HG03060 (cell line): ENCODE data around the gene RFX4.
"Not testable (repeated sequence)": the region's sequence is repeated elsewhere in the genome, so short reads cannot be mapped to it uniquely, and the experiment has no call there.

Source experiments
- ATAC-seq: cut with Tn5 transposase; IDR thresholded peaks from one replicate; pipeline ENCODE4 v1.9.1; 2021; ENCODE audit warnings: low read depth, moderate number of reproducible peaks; ENCODE audit not compliant: unreplicated experiment

Gene RFX4

DNA sequence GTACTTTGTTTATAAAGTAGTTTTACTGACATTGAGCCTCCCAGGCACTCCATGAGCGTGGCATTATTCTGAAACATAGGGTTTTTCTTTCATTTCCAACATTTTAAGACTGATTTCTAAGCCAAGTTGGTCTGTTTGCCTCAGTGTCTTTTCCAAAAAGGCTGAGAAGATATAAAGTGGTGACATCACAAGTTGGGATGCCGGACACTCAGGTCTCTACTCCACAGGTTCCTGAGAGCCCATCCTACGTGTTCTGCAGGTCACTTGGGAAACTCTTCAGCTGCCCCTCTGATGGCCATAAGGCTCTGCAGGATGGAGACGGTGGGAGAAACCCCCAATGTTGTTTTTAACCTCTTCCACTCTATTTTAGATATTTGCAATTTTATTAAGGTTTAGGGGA is 6.0 kb downstream of the RFX4 start:
- ATAC-seq, result no peak

DNA sequence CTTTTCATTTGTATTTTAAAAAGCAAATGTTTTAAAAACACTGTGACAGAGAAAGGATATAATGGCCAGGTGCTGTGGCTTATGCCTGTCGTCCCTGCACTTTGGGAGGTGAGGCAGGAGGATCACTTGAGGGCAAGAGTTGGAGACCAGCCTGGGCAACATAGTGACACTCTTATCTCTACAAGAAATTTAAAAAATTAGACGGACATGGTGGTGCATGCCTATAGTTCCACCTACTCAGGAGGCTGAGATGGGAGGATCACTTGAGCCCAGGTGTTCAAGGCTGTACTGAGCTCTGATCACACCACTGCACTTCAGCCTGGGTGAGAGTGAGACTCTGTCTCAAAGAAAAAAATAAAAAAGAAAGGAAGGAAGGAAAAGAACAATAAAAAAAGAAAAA is 7.8 kb downstream of the RFX4 start:
- no peak for ATAC-seq

DNA sequence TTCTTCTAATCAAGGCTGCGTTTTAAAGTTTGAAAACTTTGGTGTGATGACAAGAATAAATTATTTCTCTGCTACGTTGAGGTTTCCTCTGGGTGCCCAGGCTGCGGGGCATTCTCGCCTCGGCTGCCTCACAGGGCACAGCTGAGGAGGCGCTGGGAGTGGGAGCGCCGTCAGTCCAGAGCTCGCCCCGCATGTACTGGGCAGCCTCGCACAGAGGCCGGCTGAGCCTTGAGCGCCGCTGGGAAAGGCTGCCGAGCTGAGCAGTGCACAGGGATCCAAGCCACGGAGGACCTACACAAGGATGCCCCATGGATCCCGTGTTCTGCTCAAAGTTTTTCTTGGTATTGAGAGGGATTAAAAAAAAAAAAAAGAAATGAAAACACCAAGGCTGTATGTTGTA is 11.6 kb downstream of the RFX4 start:
- no peak for ATAC-seq

DNA sequence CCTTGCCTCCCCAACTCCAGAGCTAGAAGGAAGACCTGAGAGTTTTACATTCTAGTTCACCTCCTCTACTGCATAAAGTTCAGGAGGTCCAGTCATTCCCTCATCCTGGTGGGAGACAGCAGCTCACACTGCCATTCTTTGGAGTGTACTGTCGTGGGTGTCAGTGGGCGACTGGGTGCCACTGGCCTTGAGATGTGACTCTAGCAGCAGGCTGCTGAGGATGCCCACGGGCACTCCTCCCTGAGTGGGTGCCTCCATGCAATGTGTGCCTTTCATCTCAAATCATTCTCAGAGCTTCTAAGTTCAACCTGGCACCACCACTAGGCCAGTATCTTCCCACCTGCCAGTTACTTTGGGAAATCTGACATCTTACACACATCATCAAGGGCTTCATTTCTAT is 12.5 kb downstream of the RFX4 start:
- no peak for ATAC-seq

DNA sequence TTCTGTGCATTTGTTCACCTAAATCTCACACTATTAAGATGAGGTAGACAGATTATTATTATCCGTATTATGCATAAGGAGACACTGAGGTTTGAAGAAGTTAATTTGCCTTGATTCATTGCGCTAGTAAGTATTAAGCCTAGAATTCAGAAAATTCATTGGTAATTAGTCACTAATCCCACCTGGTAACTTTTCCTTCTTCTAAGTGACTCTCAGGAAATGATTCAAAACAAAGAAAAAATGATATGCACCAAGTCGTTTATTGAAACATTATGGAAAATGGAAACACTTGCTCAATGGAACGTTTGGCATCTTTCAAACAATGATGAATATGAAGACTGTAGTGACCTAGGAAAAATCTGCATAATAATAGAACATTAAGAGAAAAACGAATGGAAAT is 15.2 kb downstream of the RFX4 start:
- ATAC-seq, result no peak

DNA sequence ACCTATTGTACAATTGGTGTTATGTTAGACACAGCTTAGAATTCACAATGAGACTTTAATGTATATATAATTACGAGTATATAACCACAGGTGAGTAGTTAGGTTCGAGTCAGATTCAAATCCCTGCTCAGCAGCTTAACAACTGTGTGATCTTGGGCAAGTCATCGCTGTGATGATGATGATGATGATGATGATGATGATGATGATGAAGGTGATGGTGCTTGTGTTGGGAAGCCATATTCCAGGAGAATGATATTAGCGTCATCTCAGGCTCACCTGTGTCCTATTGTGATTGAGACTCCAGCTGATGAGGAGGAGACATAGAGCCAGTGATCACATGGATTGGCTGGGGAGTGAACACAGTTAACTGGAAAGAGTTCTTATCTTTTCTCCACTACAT is 16.5 kb downstream of the RFX4 start:
- no peak for ATAC-seq

DNA sequence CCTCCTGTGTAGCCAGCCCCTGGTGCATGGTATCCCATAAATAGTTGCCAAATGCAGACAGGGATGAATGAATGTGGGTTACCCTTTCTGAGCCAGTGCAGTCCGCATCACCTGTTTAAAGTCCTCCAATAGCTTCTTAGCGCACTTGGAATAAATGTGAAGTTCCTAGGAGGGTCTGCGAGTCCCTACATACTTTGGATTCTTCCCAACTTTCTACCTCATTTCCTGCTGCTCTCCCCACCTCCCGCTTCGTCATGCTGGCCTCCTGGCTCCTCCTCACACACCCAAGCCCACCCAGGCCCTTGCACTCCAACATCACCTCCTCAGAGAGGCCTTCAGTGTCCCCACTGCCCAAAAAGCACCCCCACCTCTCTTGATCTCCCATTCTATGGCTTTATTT is 17.7 kb downstream of the RFX4 start:
- no peak for ATAC-seq

DNA sequence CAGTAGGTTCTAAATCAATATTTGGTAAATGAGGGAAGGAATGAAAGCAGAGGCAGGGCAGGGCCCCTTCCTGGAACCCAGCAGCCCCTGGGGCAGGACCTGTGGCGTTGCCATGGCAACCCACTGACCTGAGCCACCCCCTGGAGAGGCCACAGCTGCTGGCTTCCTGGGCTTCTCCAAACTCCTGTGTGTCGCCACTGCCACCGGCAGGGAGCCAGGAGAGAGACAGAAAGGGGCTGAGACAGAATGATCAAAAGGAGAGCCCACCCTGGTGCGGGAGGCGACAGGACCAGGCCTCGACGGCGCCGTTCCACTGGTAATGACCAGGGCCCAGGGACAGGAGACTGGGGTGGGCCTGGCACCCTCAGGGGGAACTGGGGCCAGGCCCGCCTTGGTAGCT is 18.2 kb downstream of the RFX4 start:
- no peak for ATAC-seq

DNA sequence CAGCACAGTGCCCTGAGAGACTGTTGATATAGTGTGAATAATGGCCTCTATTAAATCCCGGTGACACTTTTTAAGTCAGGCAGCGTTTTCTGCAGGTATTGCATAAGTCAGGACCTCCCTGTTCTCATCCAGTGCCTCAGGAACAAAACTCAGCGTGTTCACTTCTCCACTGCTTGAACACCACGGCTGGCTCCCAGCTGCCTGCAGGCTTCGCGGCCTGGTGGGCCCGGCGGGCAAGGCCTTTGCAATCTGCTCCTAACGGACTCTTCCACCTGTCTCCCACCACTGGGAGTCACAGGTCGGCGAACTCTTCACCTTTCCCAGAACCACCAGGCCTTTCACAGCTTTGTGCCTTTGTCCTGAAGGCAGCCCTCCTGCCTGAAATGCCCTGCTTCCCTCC is 18.7 kb downstream of the RFX4 start:
- ATAC-seq, result no peak

DNA sequence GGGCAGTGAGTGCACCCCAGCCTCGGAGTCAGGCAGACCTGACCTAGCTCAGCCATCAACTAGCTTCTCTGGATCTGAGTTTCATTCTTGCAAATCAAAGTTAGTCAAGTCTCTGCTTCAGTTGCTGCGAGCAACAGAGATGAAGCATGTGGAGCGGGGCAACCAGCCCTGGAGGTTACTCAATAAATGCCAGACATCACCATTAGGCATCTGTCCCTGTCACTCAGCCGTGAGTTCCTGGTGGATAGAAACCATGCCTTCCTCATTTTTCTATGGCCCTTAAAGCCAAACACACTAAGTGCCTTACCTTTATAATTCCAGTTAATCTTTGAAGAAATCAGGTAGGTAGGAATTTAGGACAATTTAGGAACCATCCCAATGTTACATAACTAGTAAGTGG is 19.3 kb downstream of the RFX4 start:
- ATAC-seq, result no peak

DNA sequence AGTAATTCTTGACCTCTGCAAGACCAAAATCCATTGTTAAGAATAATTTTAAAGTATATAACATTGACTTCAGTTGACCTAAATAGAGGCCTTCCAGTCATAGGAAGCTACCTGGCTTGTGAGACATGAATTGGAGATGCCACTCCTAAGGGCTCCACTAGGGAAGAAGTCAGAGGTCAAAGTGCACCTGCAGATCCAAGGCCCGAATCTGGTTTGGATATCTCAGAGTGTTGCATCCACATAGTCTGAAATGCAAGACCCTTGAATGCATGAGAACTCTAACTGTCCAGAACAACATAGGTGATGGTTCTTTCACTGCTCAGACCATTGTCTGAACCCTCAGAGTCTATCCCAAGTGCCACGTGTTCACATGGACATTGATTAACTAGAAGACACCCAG is 22.4 kb downstream of the RFX4 start:
- no peak for ATAC-seq

DNA sequence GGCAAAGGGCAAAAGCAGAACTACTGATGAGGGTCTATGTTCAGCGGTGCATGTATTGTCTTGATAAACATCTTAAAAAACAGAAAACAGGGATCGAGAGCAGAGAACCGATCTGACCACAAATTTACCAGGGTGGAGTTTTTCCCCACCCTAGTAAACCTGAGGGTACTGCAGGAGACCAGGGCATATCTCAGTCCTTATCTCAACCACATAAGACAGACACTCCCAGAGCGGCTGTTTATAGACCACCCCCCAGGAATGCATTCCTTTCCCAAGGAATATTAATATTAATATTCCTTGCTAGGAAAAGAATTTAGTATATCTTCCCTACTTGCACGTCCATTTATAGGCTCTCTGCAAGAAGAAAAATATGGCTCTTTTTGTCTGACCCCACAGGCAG is 37.8 kb downstream of the RFX4 start:
- ATAC-seq, result not testable (repeated sequence)

DNA sequence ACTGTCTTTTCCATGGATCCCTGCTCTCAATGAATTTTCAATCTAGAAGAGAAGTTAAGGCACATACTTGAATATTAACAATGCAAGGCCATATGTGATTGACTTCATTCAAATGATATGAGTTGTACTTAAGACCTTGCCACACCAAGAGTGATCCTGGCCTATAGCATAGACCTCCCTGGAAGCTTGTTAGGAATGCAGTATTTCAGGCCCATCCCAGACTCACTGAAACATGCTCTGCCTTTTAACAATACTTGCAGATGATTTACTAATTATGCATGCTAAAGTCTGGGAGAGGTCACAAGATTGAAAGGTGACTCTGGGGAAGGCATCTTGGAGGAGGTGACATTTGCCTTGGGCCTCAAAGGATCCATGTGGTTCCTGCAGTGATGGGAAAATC is 43.2 kb downstream of the RFX4 start:
- ATAC-seq, result no peak

DNA sequence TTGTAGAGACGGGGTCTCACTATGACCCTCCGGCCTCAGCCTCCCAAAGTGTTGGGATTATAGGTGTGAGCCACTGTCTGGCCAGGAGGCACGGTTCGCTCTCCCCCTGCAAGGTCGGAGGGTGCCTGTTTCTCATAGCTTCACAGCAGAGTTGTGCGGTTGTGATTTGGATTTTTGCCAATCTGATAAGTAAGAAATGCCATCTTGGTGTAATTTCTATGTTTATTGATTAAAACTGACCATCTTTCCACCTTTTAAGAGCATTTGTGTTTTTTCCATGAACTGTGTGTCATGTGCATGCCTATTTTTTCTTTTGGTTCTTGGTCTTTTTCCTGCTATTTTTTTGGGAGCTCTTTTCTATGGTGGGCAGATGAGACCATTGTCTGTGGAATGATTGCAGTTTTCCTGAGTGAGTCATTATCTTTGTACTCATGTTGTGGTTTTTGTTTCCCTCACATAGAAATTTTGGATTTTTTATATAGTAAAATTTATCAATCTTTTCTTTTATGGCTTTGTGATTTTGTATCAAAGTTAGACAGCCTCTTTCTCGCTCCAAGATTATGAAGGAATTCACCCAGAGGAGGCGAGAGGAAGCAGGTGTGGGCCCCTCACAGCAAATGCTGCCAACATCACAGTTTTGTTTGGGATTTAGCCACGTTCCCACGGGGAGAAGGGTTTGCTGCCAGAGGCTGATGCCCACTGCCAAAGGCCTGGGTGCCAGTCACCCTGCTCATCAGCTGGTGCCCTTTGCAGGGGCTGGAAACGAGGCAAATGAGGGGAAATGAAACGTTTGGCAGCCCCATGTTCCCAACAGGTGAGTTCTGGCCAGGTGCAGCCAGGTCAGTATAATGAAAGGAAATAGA is 47.2 kb downstream of the RFX4 start:
- ATAC-seq, result no peak

DNA sequence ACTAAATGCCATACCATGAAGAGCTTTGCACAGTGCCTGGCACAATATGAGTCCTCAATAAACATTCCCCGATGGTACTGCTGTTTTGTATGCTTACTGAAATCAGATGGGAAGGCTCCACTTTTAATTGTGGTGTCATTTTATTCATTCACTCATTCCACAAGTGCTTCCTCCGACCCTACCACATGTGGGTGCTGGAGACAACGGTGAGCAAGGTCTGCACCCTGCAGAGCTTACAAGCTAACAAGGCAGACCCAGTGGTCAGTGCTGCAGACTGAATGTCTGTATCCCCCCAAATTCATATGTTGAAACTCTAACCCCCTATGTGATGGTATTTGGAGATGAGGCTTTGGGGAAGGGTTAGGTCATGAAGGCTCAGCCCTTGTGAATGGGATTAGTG is 48.3 kb downstream of the RFX4 start:
- no peak for ATAC-seq

DNA sequence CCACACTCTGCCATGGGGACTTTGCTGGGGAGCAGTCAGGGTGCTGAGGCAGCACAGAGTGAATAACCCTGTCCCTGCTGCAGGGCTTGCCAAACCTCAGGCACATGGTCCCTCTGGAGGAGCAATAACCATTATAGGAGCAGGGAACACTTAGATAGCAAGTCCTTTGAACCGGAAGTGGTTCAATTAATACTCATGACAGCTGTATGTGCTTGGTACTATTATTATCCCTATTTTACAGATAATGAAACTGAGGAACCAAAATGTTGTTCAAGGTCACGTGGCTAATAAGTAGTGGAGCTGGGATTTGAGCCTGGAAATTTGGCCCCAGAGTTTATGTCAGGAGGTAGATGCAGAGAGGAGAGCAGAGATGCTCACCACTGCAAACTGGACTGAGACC is 49.0 kb downstream of the RFX4 start:
- no peak for ATAC-seq

DNA sequence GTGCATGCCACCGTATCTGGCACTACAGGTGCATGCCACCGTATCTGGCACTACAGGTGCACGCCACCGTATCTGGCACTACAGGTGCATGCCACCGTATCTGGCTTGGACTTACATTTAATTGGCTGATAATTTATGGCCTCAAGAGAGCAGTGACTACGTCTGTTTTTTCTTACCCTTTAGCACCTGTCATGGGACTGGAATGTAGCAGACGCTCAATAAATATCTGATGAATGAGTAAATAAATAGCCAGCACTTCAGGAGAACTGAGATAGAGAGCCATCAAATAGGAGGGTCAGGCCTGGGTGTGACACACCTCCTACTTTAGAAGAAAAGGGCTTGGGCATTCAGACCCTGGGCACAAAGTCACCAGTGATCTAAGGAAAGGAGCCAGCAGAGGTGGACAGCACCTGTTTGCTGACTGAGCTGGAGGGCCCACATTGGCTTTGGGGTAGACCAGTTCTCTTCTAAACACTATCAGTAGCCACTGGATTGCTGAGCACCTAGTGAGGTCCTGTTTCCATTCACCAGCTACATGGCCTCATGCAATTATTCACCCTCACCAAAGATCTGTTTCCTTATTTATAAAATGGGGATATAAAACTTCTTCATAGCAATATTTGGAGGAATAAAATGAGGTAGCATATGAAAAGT is 50.1 kb downstream of the RFX4 start:
- no peak for ATAC-seq

DNA sequence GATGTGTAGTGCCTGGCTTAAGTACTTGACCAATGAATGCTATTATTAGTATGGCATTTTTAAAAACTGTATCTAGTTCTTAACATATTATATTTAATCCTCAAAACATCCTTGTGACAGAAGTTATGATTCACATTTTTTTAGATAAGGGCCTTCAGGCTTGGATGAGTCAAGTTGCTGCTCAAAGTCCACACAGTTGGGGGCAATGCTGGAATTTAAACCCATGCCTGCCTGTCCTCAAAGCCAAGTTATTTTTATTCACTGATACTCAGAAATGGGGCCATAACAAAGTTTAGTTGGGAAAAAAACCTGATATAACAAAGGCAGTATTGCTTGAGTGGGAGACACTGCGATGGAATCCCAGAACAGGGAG is 50.6 kb downstream of the RFX4 start:
- no peak for ATAC-seq

DNA sequence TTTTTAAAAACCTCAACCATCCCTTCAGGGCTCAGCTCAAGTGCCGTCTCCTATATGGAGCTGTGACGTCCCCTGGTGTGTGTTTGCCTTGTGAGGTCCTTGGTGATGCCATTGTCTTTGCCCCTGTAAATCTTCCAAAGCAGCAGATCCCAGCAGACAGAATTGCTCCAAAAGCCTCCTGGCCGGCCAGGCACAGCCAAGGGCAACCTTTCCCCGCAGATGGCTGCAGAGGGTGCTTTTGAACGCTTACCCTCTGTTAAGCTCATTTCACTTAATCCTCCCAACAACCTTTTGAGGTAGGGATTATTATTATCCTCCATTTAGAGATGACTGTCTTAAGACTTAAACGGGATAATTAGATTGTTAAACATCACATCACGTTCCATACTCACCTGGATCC is 51.4 kb downstream of the RFX4 start:
- no peak for ATAC-seq

DNA sequence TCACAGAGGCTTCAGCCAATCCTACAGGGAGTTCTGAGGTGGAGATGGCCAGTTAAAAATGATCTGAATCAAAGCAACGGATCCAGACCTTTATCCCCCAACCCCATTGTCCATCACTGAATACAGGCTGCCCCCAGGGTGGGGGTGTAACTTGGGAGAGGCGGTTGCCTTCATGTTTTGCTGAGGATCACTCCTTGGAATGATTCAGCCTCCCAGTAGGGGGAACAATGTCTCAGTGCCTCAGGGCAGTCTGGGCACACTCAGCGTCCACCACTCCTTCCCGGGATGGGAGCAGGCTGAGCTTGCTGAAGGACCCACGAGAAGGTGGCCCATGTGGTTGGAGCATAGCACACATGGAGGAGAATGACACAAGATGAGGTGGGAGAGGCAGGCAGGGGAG is 60.2 kb downstream of the RFX4 start:
- no peak for ATAC-seq

DNA sequence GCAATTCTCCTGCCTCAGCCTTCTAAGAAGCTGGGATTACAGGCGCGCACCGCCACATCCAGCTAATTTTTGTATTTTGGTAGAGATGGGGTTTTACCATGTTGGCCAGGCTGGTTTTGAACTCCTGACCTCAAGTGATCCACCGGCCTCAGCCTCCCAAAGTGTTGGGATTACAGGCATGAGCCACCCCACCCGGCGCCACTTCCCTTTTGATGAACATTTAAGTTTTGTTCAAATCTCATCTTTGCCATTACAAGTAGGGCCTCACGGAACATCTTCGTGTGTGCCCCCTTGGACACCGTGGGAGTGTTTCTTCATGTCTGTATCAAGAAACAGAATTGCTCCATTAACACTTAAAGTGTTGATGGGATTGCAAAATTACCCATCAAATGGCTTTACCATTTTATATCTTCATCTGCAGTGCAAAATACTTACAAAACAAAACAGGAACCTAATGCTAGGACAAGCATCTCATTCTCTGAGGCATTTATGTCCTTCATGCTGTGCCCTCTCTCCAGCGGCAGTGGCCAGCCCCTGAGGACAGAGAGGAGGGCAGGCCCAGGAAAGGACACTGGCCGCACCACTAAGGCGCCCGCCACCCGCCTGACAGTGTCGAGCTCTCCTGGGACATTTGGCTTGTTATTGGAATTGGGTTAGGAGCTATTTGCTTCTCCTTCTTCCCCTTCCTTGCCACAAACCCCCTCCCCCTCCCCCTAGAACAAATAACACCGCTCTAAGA is 61.7 kb downstream of the RFX4 start:
- ATAC-seq, result no peak

DNA sequence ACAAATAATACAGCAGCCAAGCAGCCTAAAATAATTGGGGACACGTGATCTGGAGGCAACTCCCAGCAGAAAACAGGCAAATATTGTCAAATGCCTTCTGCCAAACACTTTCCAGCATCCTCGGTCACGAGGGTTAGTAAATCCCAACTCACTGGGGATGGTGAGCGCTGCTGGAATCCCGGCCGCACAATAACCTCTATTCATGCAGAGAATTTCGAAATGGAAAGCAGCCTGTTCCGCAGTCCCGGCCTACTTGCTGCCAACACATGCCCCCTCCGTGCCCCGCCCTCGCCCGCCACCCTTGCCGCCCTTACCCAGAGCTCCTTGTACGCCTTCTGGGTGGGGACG is 62.2 kb downstream of the RFX4 start:
- no peak for ATAC-seq
